ENCODE measurements around the gene ARID4B. TPM values are rescaled to one million over a fixed set of nuclear protein-coding genes. Genes with fewer than 3 reads are reported as not detected.

ARID4B gene
- total RNA-seq, 4 donors from 2014 or later: 11.5 to 18.8 (median 16.5) TPM

DNA sequence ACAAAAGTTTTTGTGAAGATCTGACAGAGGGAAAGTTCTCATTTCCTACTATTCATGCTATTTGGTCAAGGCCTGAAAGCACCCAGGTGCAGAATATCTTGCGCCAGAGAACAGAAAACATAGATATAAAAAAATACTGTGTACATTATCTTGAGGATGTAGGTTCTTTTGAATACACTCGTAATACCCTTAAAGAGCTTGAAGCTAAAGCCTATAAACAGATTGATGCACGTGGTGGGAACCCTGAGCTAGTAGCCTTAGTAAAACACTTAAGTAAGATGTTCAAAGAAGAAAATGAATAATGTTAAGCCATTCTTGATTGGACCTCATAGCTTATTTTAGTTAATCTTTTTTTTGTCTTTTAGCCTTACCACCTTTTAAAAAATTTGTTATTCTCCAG, 14.5 kb upstream of the ARID4B start:
- Histone ChIP-seq H3K36me3 (peaks cover 0 to 37% of the 10 kb centered on the region in 2 donors), H3K4me1 (no peaks in the 10 kb centered on the region), H3K4me3 (no peak overlapping the region), H3K27me3 (no peaks in the 10 kb centered on the region), H3K27ac (no peak overlapping the region), H3K9me3 (no peaks in the 10 kb centered on the region)
- intact Hi-C loops (cut with DNase I; ENCODE audit: low total_unique reads) (no loop called here), in situ Hi-C loops (cut with MboI; ENCODE audit: low sequenced_read_pairs in 4 of 4) (no loop called here)
- DNase-seq: no peak
- no peak for TF ChIP-seq POLR2A (IDR thresholded peaks at IDR 0.05)
- ATAC-seq: no peak

DNA sequence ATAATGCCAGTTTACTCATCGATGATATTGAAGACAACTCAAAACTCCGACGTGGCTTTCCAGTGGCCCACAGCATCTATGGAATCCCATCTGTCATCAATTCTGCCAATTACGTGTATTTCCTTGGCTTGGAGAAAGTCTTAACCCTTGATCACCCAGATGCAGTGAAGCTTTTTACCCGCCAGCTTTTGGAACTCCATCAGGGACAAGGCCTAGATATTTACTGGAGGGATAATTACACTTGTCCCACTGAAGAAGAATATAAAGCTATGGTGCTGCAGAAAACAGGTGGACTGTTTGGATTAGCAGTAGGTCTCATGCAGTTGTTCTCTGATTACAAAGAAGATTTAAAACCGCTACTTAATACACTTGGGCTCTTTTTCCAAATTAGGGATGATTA, 14.1 kb upstream of the ARID4B start:
- intact Hi-C loops (cut with DNase I; ENCODE audit: low total_unique reads) (no loop called here), in situ Hi-C loops (cut with MboI; ENCODE audit: low sequenced_read_pairs in 4 of 4) (no loop called here)
- Histone ChIP-seq H3K4me1 (no peaks in the 10 kb centered on the region), H3K27ac (no peak overlapping the region), H3K9me3 (no peaks in the 10 kb centered on the region), H3K36me3 (peaks cover 1 to 41% of the 10 kb centered on the region in 2 donors), H3K27me3 (no peaks in the 10 kb centered on the region), H3K4me3 (no peak overlapping the region)
- DNase-seq (no peak), ATAC-seq (no peak)
- TF ChIP-seq POLR2A (IDR thresholded peaks at IDR 0.05): no peak
- TF ChIP-seq, protein P1, sequence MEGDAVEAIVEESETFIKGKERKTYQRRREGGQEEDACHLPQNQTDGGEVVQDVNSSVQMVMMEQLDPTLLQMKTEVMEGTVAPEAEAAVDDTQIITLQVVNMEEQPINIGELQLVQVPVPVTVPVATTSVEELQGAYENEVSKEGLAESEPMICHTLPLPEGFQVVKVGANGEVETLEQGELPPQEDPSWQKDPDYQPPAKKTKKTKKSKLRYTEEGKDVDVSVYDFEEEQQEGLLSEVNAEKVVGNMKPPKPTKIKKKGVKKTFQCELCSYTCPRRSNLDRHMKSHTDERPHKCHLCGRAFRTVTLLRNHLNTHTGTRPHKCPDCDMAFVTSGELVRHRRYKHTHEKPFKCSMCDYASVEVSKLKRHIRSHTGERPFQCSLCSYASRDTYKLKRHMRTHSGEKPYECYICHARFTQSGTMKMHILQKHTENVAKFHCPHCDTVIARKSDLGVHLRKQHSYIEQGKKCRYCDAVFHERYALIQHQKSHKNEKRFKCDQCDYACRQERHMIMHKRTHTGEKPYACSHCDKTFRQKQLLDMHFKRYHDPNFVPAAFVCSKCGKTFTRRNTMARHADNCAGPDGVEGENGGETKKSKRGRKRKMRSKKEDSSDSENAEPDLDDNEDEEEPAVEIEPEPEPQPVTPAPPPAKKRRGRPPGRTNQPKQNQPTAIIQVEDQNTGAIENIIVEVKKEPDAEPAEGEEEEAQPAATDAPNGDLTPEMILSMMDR (IDR thresholded peaks at IDR 0.05 in 4 of 5, conservative IDR thresholded peaks at IDR 0.05 in 1 of 5): no peak

DNA sequence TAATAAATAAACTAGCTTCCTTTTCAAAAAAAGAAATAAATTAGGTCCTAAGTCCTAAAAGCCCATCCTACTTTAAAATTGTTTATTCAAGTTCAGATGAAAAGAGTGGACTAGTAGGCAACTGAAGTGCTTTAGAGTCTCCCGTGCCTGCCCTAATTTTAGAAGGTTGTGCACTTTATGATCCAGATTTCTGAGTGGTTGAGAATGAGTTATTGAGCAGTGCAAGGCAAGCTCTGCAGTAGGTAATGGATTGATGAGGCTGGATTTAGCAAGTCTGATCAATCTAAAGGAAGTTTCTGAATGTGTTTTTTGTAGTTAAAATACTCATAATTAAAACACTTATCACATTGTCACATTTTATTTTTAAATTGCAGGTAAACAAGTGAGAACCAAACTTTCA, 13.4 kb upstream of the ARID4B start:
- no peak for DNase-seq
- no peak for TF ChIP-seq POLR2A (IDR thresholded peaks at IDR 0.05)
- TF ChIP-seq, protein P1 (IDR thresholded peaks at IDR 0.05 in 4 of 5, conservative IDR thresholded peaks at IDR 0.05 in 1 of 5): no peak
- intact Hi-C loops (cut with DNase I; ENCODE audit: low total_unique reads) (no loop called here), in situ Hi-C loops (cut with MboI; ENCODE audit: low sequenced_read_pairs in 4 of 4) (no loop called here)
- no peak for ATAC-seq
- no peaks in the 10 kb centered on the region for H3K4me1 ChIP-seq
- H3K27ac ChIP-seq: no peak overlapping the region
- H3K36me3 ChIP-seq: peaks cover 3 to 44% of the 10 kb centered on the region in 2 donors
- no peak overlapping the region for H3K4me3 ChIP-seq
- no peaks in the 10 kb centered on the region for H3K27me3 ChIP-seq
- H3K9me3 ChIP-seq: no peaks in the 10 kb centered on the region

DNA sequence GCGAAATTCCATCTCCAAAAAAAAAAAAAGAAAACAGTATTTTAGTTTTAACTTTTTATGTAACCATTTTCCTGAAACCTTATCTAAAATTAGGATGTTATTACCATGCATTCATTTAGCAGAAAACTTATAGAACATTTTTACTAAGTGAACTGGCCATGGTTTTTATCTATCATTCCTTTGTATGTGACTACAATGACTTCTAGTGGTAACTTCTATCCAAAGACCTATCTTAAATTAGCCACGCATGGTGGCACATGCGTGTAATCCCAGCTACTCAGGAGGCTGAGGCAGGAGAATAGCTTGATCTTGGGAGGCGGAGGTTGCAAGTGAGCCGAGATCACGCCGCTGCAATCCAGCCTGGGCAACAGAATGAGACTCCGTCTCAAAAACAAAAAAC, 11.8 kb upstream of the ARID4B start:
- ATAC-seq (no peak), DNase-seq (no peak)
- Histone ChIP-seq H3K27ac (no peak overlapping the region), H3K36me3 (peaks cover 3 to 55% of the 10 kb centered on the region in 2 donors), H3K4me1 (no peaks in the 10 kb centered on the region), H3K9me3 (no peaks in the 10 kb centered on the region), H3K27me3 (no peaks in the 10 kb centered on the region), H3K4me3 (no peak overlapping the region)
- TF ChIP-seq, protein P1 (IDR thresholded peaks at IDR 0.05 in 4 of 5, conservative IDR thresholded peaks at IDR 0.05 in 1 of 5): no peak
- no peak for TF ChIP-seq POLR2A (IDR thresholded peaks at IDR 0.05)
- in situ Hi-C loops (cut with MboI; ENCODE audit: low sequenced_read_pairs in 4 of 4) (no loop called here), intact Hi-C loops (cut with DNase I; ENCODE audit: low total_unique reads) (no loop called here)

DNA sequence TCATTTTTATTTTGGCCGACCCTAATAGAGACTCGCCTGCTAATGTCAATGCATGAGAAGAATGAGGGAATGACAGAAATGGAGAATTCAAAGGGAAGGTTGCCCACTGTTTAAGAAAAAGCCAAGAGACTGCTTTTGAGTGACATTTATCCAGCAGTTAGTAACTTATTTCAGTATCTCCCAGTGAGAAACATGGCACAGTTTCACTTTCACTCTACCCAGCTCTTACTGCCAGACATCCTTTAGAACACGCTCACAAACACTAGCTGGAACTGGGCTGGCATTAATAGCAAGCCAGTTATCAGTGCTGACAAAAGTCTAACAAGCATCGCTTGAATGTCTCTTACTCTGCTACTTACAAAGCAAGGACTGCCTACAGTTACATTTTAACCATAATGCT, 8.9 kb upstream of the ARID4B start:
- intact Hi-C loops (cut with DNase I; ENCODE audit: low total_unique reads) (no loop called here), in situ Hi-C loops (cut with MboI; ENCODE audit: low sequenced_read_pairs in 4 of 4) (no loop called here)
- no peak for DNase-seq
- Histone ChIP-seq H3K27me3 (no peaks in the 10 kb centered on the region), H3K4me3 (no peak overlapping the region), H3K4me1 (peaks cover 6 to 9% of the 10 kb centered on the region in 2 donors), H3K36me3 (peaks cover 3 to 37% of the 10 kb centered on the region in 2 donors), H3K27ac (no peak overlapping the region), H3K9me3 (no peaks in the 10 kb centered on the region)
- TF ChIP-seq, protein P1 (IDR thresholded peaks at IDR 0.05 in 4 of 5, conservative IDR thresholded peaks at IDR 0.05 in 1 of 5): no peak
- TF ChIP-seq POLR2A (IDR thresholded peaks at IDR 0.05): no peak
- ATAC-seq: no peak
